Suppressor macrophage treated with lipopolysaccharide for 4 hours (primary cell): ENCODE data around the gene AKNA.
A peak's percentile ranks its signal among the peaks of the same experiment; 100 is the strongest.

Experiments used
- DNase-seq: peaks from one replicate; pipeline ENCODE4 v3.0.0-alpha.2; 2020

AKNA gene, protein sequence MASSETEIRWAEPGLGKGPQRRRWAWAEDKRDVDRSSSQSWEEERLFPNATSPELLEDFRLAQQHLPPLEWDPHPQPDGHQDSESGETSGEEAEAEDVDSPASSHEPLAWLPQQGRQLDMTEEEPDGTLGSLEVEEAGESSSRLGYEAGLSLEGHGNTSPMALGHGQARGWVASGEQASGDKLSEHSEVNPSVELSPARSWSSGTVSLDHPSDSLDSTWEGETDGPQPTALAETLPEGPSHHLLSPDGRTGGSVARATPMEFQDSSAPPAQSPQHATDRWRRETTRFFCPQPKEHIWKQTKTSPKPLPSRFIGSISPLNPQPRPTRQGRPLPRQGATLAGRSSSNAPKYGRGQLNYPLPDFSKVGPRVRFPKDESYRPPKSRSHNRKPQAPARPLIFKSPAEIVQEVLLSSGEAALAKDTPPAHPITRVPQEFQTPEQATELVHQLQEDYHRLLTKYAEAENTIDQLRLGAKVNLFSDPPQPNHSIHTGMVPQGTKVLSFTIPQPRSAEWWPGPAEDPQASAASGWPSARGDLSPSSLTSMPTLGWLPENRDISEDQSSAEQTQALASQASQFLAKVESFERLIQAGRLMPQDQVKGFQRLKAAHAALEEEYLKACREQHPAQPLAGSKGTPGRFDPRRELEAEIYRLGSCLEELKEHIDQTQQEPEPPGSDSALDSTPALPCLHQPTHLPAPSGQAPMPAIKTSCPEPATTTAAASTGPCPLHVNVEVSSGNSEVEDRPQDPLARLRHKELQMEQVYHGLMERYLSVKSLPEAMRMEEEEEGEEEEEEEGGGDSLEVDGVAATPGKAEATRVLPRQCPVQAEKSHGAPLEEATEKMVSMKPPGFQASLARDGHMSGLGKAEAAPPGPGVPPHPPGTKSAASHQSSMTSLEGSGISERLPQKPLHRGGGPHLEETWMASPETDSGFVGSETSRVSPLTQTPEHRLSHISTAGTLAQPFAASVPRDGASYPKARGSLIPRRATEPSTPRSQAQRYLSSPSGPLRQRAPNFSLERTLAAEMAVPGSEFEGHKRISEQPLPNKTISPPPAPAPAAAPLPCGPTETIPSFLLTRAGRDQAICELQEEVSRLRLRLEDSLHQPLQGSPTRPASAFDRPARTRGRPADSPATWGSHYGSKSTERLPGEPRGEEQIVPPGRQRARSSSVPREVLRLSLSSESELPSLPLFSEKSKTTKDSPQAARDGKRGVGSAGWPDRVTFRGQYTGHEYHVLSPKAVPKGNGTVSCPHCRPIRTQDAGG (N-terminal part only)

DNA sequence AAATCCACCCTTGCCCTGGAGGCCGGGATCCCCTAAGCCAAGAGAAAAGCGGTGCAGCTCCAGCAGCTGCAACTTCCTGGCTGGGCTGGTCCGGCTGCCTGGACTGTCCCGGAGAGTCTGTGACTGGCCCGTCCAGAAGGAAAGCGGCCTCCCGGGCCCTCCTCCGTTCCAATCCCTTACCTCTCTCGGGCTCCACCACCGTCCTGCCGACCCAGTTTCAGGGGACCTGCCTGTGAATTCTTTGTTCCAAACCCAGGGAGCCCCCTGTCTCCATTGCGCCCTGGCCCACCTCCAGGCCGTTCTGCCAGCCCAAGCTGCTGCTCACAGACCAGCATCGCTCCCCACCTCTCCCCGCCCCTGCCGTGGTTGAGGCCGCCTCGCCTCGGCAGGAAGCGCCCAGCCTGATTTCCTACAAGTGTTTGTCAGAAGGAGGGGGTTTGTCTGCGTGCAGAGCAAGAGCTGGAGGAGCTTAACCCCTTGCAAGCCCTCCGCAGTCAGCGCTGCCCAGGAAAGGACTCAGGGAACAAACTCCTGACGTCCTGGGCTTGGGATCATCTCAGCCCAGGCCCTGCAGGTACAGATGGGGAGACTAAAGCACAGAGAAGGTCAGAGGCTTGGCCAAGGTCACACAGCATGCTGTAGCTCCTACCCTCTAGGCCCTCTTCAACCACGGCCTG, at the start of gene AKNA:
TSS of gene AKNA (minus strand) at position 303 of the 677 bp plus-strand sequence. CDS start 6,649 bp downstream, outside the sequence.
- peak; percentile 61 for DNase-seq

DNA sequence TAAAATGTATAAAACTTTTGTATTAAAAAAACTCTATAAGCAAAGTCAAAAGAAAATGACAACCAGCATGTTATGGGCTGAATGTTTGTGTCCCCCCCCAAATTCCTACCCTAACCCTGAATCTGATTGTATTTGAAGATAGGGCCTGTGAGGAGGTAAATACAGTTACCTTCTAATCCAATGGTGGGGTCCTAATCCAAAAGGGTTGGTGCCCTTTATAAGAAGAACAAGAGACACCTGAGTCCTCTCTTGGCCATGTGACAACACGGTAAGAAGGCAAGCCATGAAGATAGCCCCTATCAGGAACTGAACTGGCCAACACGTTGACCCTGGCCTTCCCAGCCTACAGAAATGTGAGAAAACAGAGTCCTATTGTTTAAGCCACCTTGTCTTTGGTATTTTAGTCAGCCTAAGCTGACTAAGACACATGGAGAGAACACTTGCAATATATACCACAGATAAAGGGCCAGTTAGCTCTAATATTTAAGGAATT, 49.7 kb upstream of the AKNA start:
- no peak for DNase-seq

DNA sequence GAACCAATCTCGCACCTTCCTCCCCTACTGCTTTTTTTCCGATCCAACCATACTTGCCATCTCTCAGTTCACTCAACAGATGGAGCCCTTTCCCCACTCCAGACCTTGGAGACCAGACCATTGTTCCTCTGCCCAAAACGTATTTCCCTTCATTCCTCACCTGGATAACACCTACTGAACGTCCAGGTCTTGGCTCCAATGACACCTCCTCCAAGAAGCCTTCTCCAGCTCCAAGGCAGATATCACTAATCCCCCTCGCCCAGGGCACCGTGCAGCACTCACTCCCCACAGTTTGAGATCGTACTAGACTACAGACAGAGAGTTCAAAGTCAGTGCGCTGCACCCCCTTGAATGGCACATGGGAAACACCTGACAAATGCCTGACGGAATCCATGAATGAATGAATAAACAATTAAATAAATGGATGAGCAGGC, 47.1 kb upstream of the AKNA start:
- DNase-seq, result peak; percentile 30

DNA sequence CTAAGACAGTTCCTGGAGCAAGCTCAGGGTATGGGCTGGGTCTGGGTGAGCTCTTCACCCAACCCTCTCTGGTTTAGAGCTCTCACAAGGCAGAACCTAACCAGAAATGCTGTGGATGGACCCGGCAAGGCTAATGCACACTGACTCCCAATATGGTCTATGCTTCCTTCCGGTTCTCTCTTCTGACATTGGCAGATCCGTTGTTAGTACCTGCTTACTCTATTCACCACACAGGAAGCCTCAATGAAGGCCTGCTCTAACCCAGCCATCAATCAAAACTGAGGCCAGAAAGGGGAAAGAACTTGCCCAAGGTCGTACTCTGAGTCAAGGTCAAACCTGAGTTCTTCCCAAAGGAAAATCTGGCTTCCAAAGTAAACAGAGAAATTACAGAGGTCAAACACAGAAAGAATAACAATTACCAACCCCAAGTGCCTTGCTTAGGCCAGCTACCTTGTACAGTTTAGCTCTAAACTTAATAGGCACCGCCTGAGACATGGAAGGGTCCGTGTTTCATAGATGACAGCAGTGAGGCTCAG, 46.0 kb upstream of the AKNA start:
- DNase-seq, result no peak

DNA sequence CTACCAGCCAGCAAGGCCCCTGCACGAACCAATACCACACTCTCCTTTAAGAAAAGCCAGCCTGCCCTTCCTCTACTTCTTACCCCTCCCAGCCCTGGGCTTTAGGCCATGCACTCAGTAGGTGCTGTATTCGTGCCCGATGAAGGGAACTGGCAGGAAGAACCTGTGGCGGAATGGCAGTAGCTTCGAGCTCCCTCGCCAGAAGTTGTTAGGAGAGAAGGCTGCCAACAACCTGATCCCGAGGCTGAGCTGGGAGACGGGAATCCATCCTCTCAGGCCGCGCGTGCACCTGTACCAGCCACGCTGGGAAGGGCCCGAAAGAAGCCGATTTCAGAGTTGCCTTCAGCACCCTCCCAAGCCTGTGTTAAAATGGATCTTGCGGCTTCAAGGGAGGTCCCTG, 45.3 kb upstream of the AKNA start:
- DNase-seq, result no peak

DNA sequence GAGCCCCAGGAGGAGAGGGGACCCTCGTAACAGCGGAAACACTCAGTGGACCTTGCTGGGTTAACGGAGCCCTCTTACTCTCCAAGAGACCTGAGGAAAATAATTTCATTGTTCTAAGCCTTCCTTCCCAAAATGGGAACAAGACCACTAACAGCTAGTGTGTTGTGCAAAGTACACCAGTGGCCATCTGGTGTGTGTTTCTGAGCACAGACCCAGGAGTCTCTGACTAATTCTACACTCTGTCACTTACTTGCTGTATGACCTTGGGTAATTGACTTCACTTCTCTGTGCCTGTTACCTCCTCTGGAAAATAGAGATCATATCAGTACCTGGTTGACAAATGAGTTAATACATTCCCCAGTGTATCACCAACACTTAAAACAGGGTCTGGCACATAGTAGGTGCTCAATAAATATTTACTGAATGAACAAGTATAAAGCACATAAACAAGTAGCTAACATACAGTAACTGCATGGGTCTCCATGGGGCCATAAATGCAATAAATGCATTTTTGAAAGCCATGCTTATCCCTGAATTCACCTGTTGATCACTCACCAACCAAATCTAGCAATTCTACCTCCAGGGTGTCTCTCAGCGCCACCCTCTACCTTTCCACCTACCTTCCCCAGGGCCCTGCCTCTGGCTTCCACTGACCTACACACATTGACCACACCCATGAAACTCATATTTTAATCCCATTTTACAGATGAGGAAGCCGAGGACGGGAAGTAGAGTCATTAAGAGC, 44.7 kb upstream of the AKNA start:
- no peak for DNase-seq

DNA sequence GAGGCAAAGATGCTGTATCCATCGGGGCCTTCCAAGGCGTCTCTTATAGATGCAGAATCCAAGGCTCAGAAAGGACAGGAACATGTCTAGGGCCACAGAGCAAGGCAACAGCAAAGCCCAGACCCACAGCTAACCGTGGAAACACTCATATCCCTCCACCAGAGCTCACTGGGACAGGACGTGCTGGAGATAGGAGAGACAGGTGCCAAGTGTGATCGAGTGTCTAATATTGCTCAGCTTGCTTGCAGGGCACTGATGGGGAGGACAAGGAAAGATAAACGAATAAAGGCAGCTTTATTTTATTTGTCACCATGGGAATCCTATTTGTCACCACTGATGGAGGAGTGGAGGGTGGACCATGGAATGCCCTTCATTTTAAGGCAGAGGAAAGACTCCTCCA, 44.0 kb upstream of the AKNA start:
- DNase-seq, result no peak

DNA sequence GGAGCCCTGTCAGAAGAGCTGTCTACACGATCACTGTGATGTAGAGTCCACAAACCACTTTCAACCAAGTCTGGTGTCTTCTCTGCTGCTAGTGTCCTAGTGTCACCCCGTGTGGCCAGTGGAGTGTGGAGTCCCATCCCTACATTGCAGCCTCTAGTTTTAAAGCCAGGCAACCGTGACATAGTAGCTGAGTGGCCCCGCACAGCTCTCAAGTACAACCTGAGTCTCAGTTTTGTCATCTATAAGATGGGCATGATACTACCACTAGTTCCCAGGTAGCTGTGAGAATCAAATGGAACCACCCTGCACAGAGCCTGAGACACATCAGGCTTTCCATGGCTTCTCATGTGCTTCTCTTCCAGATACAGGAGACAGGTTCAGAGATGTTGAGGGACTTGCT, 43.2 kb upstream of the AKNA start:
- DNase-seq, result no peak

DNA sequence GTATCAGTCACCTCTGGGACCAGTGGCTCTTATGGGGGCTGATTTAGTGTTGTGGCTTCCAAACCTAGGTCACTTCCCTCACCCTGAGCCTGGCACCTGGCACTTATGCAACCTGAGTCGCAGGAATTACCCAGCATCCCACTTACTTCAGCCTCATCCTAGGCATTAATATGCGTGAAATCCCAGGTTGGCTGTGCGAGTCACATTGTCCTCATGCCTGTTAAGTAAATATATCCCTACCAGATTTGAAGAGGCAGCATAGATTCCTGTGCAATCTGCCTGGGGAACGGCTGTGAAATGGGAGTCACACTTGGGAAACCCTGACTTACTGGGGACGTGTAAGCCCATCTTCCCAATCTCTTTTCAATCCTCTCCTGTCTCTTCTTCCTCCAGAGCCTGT, 42.7 kb upstream of the AKNA start:
- no peak for DNase-seq

DNA sequence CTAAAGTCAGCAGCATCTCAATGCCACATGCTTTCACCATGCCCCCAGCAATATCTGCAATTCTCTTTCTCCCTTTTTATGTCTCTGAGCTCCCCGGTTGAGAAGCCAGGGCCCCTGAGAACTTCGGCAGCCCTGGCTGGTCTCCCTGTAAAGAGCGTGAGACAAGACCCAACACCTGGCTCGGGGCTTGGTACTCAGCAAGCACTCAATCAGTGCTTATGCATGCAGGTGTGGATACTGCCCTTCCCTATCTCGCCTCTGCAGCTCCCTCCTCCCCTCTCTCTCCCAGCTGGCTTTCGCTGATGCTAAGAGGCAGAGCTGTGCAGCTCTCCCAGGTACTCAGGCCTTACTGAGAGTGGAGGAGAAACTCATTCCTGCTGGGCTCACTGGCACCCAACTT, 41.7 kb upstream of the AKNA start:
- no peak for DNase-seq

DNA sequence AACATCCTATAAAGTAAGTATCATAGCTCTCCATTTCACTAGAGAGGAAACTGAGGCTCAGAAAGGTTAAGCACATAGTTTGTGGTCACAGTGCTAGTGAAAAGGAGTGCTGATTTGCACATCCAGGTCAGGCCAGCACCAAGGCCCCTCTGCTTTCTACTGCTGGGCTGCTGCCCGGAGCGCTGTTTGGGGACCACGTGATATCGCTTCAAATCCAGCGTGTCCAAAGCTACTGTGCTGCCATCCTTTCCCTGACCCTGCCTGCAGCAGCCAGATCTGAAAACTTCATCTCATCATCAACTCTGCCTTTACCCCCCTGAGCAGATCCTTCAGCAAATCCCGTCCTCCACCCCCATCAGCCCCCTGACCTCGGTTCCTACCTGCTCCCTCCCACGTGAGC, 40.7 kb upstream of the AKNA start:
- no peak for DNase-seq

DNA sequence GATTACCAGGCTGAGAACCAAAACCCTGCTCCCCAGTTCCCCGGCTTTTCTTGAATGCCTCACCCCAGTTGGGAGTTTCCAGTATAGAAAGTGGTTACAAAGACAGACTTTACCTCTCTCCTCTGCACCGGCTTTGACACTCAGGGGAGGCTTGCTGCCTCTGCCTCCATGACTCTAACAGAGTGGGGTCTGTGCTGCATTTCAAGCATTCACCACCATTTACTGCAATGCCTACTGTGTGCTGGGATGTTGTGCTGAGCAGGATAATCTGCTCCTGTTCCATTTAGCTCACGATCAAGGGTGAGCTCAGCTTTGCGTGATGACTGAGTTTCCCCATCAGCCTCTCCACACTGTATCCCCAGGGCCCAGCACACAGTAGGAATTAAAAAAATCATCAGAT, 39.9 kb upstream of the AKNA start:
- no peak for DNase-seq

DNA sequence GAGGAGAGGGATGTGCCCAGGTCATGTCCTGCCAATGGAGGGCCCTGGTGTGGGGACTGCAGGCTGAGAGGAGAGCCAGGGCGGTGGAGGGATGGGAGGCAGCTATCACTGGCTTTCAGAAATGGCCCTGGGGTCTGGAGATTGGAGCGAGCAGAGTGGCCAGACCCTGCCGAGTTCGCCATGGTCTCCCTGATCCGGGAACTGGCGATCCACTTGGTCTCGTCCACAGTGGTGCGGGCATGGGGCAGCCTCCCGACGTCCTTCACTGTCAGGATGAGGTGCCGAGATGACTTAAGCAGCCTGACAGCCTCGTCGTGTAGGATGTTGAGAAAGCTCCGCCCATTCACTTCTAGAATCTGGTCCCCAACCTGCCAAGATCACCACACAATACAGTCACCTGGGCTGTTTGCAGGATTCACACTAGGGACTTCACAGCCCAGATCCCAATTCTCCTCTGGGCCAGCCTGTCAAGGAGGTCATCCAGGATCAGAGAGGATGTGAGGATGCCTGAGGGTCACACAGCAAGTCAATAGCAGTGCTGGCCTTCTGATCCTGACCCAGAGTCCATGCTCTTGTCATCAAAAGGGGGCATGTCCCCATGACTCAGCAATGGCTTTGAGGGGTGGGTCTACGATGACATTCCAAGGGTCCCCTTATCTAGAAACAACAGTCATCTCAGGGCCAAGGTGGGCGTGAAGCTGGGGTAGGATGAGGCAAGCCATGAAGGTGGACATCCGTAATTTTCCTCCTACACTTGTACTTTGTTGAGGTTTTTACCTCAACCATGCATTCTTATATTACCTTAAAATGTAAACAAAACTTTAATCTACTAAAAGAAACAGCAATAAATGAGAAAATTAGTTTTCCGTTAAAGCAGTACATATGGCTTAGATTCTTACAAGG, 38.5 kb upstream of the AKNA start:
- DNase-seq, result no peak

DNA sequence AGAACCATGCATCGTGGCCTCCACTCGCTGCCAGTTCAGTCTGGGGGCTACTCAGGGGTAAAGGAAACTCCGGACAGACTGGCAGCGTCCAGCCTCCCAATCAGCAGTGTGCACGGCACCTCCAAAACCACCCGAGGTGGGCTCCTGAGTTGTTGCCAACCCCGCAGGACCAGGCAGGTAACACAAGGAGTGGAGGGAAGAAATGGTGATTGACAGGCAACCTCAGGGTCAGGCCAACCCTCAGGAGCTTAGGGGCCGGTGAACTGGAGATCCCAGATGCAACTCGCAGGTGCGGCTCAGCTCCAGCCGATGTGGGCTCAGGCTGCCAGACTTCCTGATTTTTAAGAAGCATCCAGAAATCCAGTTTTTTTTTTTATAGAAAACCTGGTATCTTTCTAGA, 37.3 kb upstream of the AKNA start:
- no peak for DNase-seq

DNA sequence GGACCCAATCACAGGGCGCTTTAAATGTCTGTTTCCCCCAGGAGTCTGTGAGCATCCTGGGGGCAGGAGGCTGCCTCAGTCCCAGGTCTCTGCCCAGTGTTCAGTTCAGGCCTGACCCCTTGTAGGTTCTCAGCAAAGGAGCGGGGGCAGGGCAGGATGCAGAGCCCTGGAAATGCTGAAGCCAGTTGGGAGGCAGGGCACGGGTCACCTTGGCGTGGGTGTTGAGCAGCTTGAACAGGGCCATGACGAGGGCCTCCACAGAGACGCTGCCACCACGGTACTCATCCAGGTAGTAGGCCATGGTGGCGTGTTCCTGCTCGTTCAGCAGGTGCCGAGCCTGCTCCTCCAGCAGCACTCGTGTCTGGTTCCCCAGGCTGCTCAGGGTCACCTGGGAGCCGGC, 36.3 kb upstream of the AKNA start:
- DNase-seq, result no peak

DNA sequence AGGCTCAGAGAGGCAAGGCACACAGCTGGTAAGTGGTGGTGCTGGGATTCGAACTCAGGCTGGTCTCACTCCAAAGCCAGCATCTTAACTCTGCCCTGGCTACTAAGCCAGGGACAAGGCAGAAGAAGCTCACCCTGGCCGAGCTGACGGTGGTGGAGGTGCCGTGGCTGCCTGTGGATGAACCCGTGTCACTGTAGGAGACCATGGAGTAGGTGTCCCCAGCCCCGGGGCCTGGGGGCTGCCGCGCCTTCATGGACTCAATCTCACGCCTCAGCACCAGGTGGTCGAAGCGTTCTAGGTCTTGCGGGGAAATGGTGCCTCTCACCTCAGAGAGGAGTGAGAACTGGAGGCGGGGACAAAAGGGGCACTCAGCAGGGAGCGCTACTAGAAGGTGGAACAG, 35.4 kb upstream of the AKNA start:
- DNase-seq, result no peak

DNA sequence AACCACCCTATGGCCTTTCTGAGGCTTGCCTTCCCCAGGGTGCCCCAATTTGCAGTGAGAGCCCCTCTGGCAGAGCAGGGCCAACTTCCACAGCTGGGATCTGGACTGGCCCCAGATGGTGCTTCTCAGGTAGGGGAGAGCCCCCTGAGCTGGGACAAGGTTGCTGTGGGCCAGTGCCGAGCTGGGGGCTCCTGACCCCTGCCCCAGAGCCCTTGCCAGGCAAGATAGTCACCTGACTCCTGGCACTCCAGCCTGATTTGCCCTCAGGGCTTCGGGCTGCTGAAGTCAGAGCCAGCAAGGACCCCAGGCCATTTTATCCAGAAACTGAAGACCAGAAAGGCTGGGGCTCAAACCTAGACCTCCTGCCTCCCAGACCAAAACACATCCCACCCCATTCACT, 33.4 kb upstream of the AKNA start:
- DNase-seq, result no peak

DNA sequence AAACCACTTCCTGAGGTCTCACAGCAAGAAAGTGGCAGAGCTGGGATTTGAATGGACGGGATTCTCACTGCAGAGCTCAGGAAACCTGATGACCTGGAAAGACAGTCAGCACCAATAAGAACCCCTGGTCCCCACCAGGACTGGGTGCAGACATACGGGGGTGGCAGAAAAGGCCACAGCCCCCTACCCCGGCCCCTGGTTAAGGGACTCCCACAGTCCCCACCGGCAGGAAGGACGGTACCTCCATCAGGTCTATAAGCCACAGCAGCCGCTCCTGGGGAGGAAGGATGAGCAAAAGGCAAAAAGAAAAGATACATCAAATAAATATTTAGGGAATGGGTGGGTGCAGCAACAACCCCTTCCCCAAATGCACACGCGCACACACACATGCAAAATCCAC, 32.0 kb upstream of the AKNA start:
- no peak for DNase-seq

DNA sequence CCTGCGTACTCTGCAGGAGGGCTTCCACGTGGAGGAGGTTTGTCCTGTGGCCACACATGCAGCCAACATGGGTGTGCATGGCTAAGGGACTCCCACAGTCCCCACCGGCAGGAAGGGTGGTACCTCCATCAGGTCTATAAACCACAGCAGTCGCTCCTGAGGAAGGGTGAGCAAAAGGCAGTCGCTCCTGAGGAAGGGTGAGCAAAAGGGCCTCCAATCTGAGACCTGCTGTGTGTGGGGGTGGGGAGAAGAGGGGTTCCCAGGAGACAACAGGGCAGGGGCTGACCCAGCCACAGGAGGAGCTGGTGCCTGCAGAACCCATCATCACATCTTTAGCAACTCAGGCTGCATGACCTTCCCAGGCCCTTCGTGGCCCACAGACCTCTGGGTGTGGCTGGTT, 30.3 kb upstream of the AKNA start:
- DNase-seq, result no peak

DNA sequence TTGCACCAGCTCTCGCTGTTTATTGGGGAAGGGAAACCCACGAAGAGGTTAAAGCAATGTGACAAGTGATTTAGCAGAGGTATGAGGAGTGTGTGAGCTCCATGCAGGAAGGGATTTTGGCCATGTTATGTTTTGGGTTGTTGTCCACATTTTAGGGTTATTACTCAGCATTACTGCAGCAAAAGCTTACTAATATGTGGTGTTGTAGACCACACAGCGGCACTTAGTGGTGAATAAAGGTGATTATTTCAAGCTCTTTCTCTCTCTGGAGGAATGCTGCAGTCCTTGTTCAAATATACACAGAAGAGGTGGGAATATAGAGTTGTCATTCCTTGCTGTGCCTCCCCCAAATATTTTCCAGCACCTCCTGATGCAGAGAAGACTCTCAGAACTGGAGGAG, 29.7 kb upstream of the AKNA start:
- DNase-seq, result no peak
